Head of caudate nucleus (tissue), 42 donors: ENCODE data around the gene TSGA10IP.

Source experiments
- DNase-seq, 42 donors: peaks; one replicate each; pipeline versions ENCODE4 v3.0.0 to v3.0.0-alpha.2; 2020 to 2021; ENCODE audit warnings: mixed read lengths in 7 of 42
- intact Hi-C: fragments of 100-400 bp; cut with DNase I; formaldehyde crosslinking; loops from one replicate; pipeline ENCODE4 v1.15.0; 2022

TSGA10IP gene

GRCh38 chr11:65945430-65945911, at the start of gene TSGA10IP:
Gene TSGA10IP (plus strand): TSS chr11:65945480. CDS start chr11:65945676, 196 bp downstream.
- intact Hi-C loops: no loop called here
- DNase-seq: no peak

GRCh38 chr11:65895482-65895981, 49.7 kb upstream of the TSGA10IP start:
- no peak for DNase-seq

GRCh38 chr11:65896034-65896999, 49.0 kb upstream of the TSGA10IP start:
- no peak for DNase-seq
- intact Hi-C loops: no loop called here

More at GRCh38 chr11:65895482-65895981, 49.7 kb upstream of the TSGA10IP start:
- intact Hi-C loops: no loop called here

- no peak for DNase-seq
- intact Hi-C loops: no loop called here
Measured at GRCh38 chr11:65897020-65897471, 48.2 kb upstream of the TSGA10IP start.

GRCh38 chr11:65898656-65899355, 46.5 kb upstream of the TSGA10IP start:
- intact Hi-C loops: no loop called here
- DNase-seq: no peak

GRCh38 chr11:65899356-65900124, 45.7 kb upstream of the TSGA10IP start:
- DNase-seq: peak in 1 of 42 donors; percentile 55
- intact Hi-C loops: no loop called here

- peak in 41 of 42 donors; percentile 59 to 91 (median 78) for DNase-seq
Measured at GRCh38 chr11:65900125-65900898, 45.0 kb upstream of the TSGA10IP start, which contains the start of gene FOSL1. Gene FOSL1 (minus strand): TSS chr11:65900388. CDS start chr11:65900339, 49 bp downstream.

GRCh38 chr11:65900899-65901180, 44.4 kb upstream of the TSGA10IP start:
- intact Hi-C loops: no loop called here
- DNase-seq: no peak

More at GRCh38 chr11:65900125-65900898, 45.0 kb upstream of the TSGA10IP start, which contains the start of gene FOSL1:
- intact Hi-C loops: no loop called here

GRCh38 chr11:65903068-65903481, 42.2 kb upstream of the TSGA10IP start:
- intact Hi-C loops: no loop called here
- DNase-seq: no peak

- intact Hi-C loops: no loop called here
- DNase-seq: no peak
Measured at GRCh38 chr11:65903715-65904114, 41.6 kb upstream of the TSGA10IP start.

- no peak for DNase-seq
- intact Hi-C loops: no loop called here
Measured at GRCh38 chr11:65906602-65907001, 38.7 kb upstream of the TSGA10IP start.

- no peak for DNase-seq
- intact Hi-C loops: no loop called here
Measured at GRCh38 chr11:65907878-65908277, 37.4 kb upstream of the TSGA10IP start.

GRCh38 chr11:65911682-65912568, 33.4 kb upstream of the TSGA10IP start:
- DNase-seq: no peak
- intact Hi-C loops: no loop called here

GRCh38 chr11:65912845-65913244, 32.4 kb upstream of the TSGA10IP start:
- intact Hi-C loops: no loop called here
- DNase-seq: no peak

GRCh38 chr11:65915101-65915820, 30.0 kb upstream of the TSGA10IP start:
- DNase-seq: no peak
- intact Hi-C loops: loop anchor here (5.0 kb wide), 2 partner anchors 33 to 47 kb away; partner anchors contain the start of gene SART1

GRCh38 chr11:65915821-65916251, 29.4 kb upstream of the TSGA10IP start:
- peak in 41 of 42 donors; percentile 33 to 92 (median 63) for DNase-seq
- intact Hi-C loops: loop anchor here (5.0 kb wide), 2 partner anchors 34 to 46 kb away; partner anchors contain the start of gene SART1
